ENCODE measurements around the gene TUSC2. TPM values are rescaled to one million over a fixed set of nuclear protein-coding genes. Genes with fewer than 3 reads are reported as not detected.
A peak's percentile ranks its signal among the peaks of the same experiment; 100 is the strongest.

The TUSC2 gene
- total and polyA plus RNA-seq, 10 of the 15 experiments (the other 5 are each of a cell fraction or from before 2014, with no cell fraction given), result 4.0 to 73.8 (median 34.3) TPM

GRCh38 chr3:50321336-50322114 is 6.5 kb downstream of the TUSC2 start (continued):
- TF ChIP-seq IRF5 (IDR thresholded peaks at IDR 0.05; ENCODE audit: borderline replicate concordance) (no peak), ELK1 (IDR thresholded peaks at IDR 0.05; ENCODE audit: low read depth, low read length) (no peak), STAT1 (conservative IDR thresholded peaks at IDR 0.05) (peak; percentile 98), USF1 (IDR thresholded peaks at IDR 0.05; ENCODE audit: borderline replicate concordance, extremely low read length, insufficient read depth, low read depth, low read length) (no peak), IRF3 (IDR thresholded peaks at IDR 0.05) (peak; percentile 42; the same call in 1 of the 2 replicates)
